GM19463 (cell line): ENCODE results near the gene LAMTOR5.

Source experiments
- ATAC-seq: cut with Tn5 transposase; IDR thresholded peaks from one replicate; pipeline ENCODE4 v1.9.1; 2021; ENCODE audit warnings: mild to moderate bottlenecking, moderate library complexity; ENCODE audit not compliant: unreplicated experiment

LAMTOR5 gene

GRCh38 chr1:110390692-110391245 lies 16.7 kb downstream of the LAMTOR5 start, which contains the start of gene SLC16A4:
Gene SLC16A4 (minus strand): TSS chr1:110391026. CDS start chr1:110389323, 1,703 bp downstream.
- ATAC-seq, result no peak

DNA sequence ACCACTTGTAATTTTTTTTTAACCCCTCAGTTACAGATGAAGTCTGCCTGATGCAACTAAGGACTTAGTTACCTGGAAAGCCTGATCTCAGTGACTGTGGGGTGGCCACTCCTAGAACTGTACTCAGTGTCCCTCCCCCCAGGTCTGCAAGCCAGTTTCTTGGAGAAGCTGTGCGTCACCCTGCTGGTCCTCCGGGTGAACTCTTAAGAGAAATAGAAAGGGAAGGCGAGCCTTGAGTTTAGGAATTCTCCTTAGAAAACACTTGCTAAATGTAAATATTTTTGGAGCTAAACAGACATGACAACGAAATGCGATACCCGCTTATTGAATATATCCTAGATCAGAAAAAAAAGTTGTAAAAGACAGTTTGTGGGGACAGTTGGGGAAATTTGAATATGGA lies 17.4 kb downstream of the LAMTOR5 start:
- ATAC-seq, result no peak

DNA sequence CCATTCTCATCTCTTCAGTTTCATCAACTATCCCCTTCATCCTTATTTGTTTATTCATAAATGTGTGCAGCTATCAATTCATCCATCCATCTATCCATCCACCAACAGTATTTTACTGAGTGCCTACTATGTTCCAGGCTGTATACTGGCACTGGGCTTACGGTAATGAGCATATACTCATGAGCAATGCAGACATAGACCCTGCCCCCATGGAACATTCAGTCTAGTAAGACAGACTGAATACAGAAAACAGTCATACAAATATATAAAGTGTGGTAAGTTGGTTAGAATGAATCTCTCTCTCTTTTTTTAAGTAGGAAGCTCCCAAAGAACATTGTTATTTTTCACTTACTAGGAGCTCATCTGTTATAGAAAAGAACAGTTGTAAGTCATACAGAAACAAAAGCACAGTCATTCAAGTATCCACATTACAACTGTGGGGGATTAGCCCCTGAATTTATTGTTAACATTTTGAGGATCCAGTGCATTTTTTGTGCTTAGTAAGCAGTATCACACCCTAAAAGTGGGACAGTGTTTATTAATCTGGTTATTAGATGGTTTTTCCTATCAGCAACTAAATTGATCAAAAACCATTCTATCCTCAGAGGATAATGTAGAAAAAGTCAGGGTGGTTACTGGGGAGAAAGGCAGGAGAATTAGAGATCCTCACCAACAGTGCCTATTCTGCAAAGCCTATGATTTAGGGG lies 20.3 kb downstream of the LAMTOR5 start:
- ATAC-seq, result no peak

DNA sequence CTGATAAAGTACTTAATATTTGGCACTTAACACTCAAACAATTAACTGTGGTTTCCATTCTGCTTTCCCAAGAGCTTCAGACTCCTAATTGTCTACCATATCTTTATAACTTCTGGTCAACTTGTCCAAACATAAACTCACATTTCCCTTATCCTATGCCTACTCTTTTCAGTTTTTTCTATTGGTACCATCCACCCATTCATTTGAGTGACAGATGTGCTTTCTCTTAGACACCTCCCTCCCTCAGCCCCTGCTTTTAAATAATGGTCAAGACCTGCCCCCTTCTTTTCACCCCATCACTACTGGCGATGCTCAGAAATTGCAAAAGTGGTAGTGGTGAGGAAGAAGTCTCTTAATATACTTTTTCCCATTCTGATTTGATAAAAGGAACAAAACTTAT lies 22.1 kb downstream of the LAMTOR5 start:
- ATAC-seq, result no peak

DNA sequence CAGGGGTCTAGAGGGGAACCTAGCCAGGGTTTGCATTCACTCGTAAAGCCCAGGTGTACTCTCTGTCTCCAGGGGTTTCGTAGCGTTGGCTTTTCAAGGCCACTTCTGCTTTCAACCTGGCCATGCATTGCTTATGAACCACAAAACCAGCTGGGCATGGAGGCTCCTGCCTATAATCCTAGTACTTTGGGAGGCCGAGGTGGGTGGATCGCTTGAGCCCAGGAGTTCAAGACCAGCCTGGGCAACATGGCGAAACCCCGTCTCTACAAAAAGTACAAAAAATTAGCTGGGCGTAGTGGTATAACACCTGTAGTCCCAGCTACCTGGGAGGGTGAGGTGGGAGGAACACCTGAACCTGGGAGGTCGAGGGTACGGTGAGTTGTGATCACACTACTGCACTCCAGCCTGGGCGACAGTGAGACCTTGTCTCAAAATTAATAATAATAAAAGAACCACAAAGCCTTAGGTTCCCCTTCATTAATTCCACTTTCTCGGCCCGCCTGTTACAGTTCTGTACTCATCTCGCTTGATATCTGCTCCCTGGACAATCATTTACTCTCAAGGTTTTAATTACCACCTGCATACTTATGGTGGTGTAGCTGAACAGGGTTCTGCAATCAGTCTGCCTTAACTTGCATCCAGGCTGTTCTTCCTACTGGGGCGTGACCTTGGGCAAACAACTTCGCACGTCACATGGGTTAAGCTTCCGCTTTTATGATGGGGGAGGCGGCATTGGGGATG lies 22.7 kb downstream of the LAMTOR5 start:
- ATAC-seq, result peak; percentile 71

- no peak for ATAC-seq
These were observed 24.1 kb downstream of the LAMTOR5 start for GRCh38 chr1:110383251-110383990.

DNA sequence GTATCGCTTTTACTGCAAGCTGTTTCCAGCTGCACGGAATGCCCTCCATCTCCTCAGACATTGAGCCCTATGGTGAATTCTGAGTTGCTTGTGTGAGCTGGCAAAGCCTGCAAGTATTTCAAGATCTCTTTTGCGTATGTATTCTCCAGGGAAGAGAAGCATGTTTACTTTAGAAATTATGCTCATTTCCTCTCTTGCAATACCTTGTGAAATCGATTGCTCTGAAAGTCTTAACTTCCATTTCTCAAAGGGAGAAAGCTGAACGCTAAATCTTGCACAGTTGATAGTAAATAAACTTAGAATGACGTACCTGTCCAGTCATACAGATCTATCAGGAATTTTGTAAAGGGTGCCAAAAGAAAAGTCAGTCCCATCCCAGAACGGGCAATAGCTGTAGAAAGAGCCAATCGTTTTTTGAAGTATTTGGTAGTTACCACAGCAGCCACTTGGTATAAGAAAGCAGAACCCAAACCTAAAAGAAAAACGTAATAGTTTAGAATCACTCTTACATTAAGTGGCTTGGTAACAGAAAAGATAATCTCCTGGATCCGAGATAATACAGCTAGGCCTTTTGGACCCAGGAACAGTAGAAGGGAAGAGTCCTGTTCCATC lies 26.7 kb downstream of the LAMTOR5 start:
- no peak for ATAC-seq

GRCh38 chr1:110375490-110375889 lies 32.0 kb downstream of the LAMTOR5 start:
- no peak for ATAC-seq

DNA sequence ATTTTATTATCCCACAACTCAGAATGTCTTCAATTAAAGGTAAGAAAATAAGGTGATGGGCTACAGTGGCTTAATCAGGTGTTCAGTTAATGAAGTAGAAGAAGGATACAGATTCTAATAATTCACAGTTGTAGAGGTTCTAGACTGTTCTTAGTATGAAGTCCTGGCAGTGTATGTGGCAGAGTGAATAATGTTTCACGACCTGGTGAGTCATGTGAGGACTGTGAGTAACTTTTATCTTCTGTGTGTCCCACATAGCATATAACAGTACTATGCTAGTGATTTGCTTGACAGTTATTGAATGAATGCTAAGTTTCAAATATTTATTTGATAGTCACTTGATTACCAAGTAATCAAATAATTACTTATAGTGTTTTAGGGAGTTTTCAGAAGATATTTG lies 36.7 kb downstream of the LAMTOR5 start:
- ATAC-seq, result no peak

DNA sequence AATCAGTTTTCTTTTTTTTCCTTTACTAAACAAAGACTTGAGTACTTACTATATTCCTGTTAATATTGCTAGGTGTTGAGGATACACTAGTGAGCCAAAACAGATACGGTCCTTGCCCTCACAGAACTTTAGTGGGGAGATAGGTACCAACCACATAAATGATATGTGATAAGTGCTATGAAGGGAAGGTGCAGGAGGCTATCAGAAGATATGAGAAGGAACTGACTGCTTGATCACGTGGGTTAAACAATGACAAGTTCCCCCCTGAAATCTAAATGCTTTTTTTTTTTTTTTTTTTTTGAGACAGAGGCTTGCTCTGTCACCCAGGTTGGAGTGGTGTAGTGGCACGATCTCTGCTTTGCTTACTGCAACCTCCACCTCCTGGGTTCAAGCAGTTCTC lies 43.3 kb downstream of the LAMTOR5 start:
- no peak for ATAC-seq

DNA sequence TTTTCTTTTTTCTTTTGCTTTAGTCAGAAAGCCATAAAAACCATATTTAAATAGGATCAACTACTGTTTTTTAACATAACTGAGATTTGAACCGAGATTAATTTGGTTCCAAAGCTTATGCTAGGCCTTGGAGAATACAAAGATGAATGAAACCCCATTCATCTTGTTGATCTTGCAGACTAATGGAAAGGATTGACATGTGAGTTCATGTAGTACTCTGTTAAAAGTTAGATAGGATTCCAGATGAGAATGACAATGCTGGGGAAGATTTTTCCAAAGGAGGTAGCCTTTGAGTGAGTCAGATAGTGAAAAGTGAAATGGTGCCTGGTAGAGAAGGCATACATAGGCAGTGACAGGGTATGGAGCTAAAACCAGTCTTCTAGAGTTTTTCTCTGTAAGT lies 45.6 kb downstream of the LAMTOR5 start:
- ATAC-seq, result no peak

DNA sequence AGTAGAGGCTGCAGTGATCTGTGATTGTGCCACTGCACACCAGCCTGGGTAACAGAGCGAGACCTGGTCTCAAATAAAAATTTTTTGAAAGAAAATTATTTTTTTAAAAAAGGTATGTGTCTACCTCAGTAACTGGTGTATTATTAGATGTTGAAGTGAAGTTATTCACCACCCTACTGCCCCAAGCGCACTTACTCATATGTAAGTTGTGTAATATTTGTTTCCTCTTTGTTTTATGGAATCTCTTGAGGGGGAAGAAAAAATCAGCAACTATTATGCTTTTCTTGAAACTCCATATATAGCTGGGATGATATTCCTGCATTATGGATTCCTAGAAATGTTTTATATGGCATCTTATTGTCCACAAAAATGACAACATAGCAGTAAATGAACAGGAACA lies 47.1 kb downstream of the LAMTOR5 start:
- ATAC-seq, result no peak

GRCh38 chr1:110356379-110356778 lies 51.1 kb downstream of the LAMTOR5 start:
- ATAC-seq, result no peak

DNA sequence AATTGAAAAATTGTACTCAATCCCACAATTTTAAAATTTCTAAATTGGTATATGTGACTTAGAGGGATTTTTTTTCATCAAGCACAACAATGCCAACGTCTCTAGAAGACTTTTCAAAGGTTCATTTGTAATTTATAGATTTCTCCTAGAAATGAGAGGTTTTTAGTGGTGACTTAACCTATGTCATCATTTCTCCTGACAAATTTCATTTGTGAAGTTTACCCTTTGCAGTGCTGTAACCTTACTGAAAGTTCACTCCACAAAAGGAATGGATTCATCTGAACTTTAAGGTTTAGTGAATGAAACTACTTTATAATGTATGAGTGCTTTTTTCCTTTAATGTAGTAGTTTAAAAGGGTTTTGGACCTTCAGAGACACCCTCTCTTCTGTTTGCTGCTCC lies 52.2 kb downstream of the LAMTOR5 start:
- ATAC-seq, result no peak
